Effector CD8-positive, alpha-beta T cell (primary cell): Measurements from ENCODE around the gene WWC2.

Experiments
- DNase-seq: peaks from one replicate; lab custom pipeline; 2025; lab: John Stamatoyannopoulos, UW

The WWC2 gene

GRCh38 chr4:183329954-183330742 lies 231.1 kb downstream of the WWC2 start:
- DNase-seq: no peak

- no peak for DNase-seq
Observed at GRCh38 chr4:183330841-183331240, 231.8 kb downstream of the WWC2 start.

- no peak for DNase-seq
Observed at GRCh38 chr4:183332447-183332846, 233.4 kb downstream of the WWC2 start.

GRCh38 chr4:183333202-183333601 lies 234.1 kb downstream of the WWC2 start:
- DNase-seq: no peak

GRCh38 chr4:183333983-183334382 lies 234.9 kb downstream of the WWC2 start:
- no peak for DNase-seq

- no peak for DNase-seq
Observed at GRCh38 chr4:183335369-183335940, 236.4 kb downstream of the WWC2 start.

- no peak for DNase-seq
Observed at GRCh38 chr4:183337349-183337748, 238.3 kb downstream of the WWC2 start.

- no peak for DNase-seq
Observed at GRCh38 chr4:183337833-183338232, 238.8 kb downstream of the WWC2 start.

- DNase-seq: no peak
Observed at GRCh38 chr4:183342541-183343533, 243.8 kb downstream of the WWC2 start.

- no peak for DNase-seq
Observed at GRCh38 chr4:183343730-183344129, 244.7 kb downstream of the WWC2 start.

GRCh38 chr4:183344523-183345255 lies 245.6 kb downstream of the WWC2 start:
- no peak for DNase-seq

- DNase-seq: no peak
Observed at GRCh38 chr4:183345261-183345660, 246.2 kb downstream of the WWC2 start.

- no peak for DNase-seq
Observed at GRCh38 chr4:183347146-183347545, 248.1 kb downstream of the WWC2 start.

- DNase-seq: no peak
Observed at GRCh38 chr4:183347566-183347965, 248.5 kb downstream of the WWC2 start.

GRCh38 chr4:183348136-183348535 lies 249.1 kb downstream of the WWC2 start:
- no peak for DNase-seq

- DNase-seq: no peak
Observed at GRCh38 chr4:183348706-183349659, 249.9 kb downstream of the WWC2 start.

GRCh38 chr4:183349673-183350072 lies 250.6 kb downstream of the WWC2 start:
- no peak for DNase-seq

GRCh38 chr4:183350317-183351071 lies 251.4 kb downstream of the WWC2 start:
- no peak for DNase-seq

- DNase-seq: no peak
Observed at GRCh38 chr4:183352546-183352945, 253.5 kb downstream of the WWC2 start.

- no peak for DNase-seq
Observed at GRCh38 chr4:183353557-183353956, 254.5 kb downstream of the WWC2 start.
